Neural progenitor cell (in vitro differentiated cells): Measurements from ENCODE around the gene KCNK17.

Experiments used
- CTCF ChIP-seq: fragments of 200-600 bp; sonication (generic); IDR thresholded peaks from 2 replicates; pipeline ENCODE4 v1.5.1; 2017; ENCODE audit warnings: antibody characterized with exemption, mild to moderate bottlenecking
- EZH2 ChIP-seq: fragments of 200-600 bp; sonication (generic); IDR thresholded peaks from 2 replicates; pipeline ENCODE4 v1.6.1; 2017; ENCODE audit warnings: antibody characterized with exemption, mild to moderate bottlenecking, moderate library complexity
- EZH2phosphoT487 ChIP-seq: fragments of 200-600 bp; sonication (generic); IDR thresholded peaks from 2 replicates; pipeline ENCODE4 v1.6.1; 2017; ENCODE audit warnings: antibody characterized with exemption

GRCh38 chr6:39274471-39274870 is 39.7 kb downstream of the KCNK17 start:
- no peak for TF ChIP-seq CTCF
- TF ChIP-seq EZH2phosphoT487: no peak
- TF ChIP-seq EZH2: no peak
